ENCODE results near the gene SLC6A13. TPM values are rescaled to one million over a fixed set of nuclear protein-coding genes. Genes with fewer than 3 reads are reported as not detected.
"Not testable (repeated sequence)": the region's sequence is repeated elsewhere in the genome, so short reads cannot be mapped to it uniquely, and the experiment has no call there.

The SLC6A13 gene
- polyA plus RNA-seq, 4 donors = 46.3 to 58.2 (median 48.7) TPM

- DNase-seq (ENCODE audit: low read depth in 4 of 4, low spot score in 3 of 4) = no peak
These were observed 43.7 kb downstream of the SLC6A13 start for GRCh38 chr12:218728-219590.

- no peak for DNase-seq (ENCODE audit: low read depth in 4 of 4, low spot score in 3 of 4)
These were observed 44.4 kb downstream of the SLC6A13 start for GRCh38 chr12:218221-218620.

- not testable (repeated sequence) for DNase-seq (ENCODE audit: low read depth in 4 of 4, low spot score in 3 of 4)
These were observed 45.6 kb downstream of the SLC6A13 start for GRCh38 chr12:217029-217428.

GRCh38 chr12:215116-215515 lies 47.5 kb downstream of the SLC6A13 start:
- no peak for DNase-seq (ENCODE audit: low read depth in 4 of 4, low spot score in 3 of 4)

GRCh38 chr12:214003-214741 lies 48.5 kb downstream of the SLC6A13 start, which contains the start of gene SLC6A12:
TSS of gene SLC6A12 (minus strand) at chr12:214157. CDS start at chr12:209986, 4,171 bp downstream.
- no peak for DNase-seq (ENCODE audit: low read depth in 4 of 4, low spot score in 3 of 4)

- no peak for DNase-seq (ENCODE audit: low read depth in 4 of 4, low spot score in 3 of 4)
These were observed 49.1 kb downstream of the SLC6A13 start for GRCh38 chr12:213527-213932.

- DNase-seq (ENCODE audit: low read depth in 4 of 4, low spot score in 3 of 4) = peak in 1 of 4 donors; percentile 35
These were observed 49.7 kb downstream of the SLC6A13 start for GRCh38 chr12:212715-213526.

GRCh38 chr12:212415-212714 lies 50.3 kb downstream of the SLC6A13 start:
- no peak for DNase-seq (ENCODE audit: low read depth in 4 of 4, low spot score in 3 of 4)

GRCh38 chr12:211639-212414 lies 50.8 kb downstream of the SLC6A13 start:
- DNase-seq (ENCODE audit: low read depth in 4 of 4, low spot score in 3 of 4) = no peak

- DNase-seq (ENCODE audit: low read depth in 4 of 4, low spot score in 3 of 4) = no peak
These were observed 51.5 kb downstream of the SLC6A13 start for GRCh38 chr12:211142-211465.

GRCh38 chr12:210277-211141 lies 52.1 kb downstream of the SLC6A13 start:
- DNase-seq (ENCODE audit: low read depth in 4 of 4, low spot score in 3 of 4) = no peak

- no peak for DNase-seq (ENCODE audit: low read depth in 4 of 4, low spot score in 3 of 4)
These were observed 52.8 kb downstream of the SLC6A13 start for GRCh38 chr12:209851-210250.

- no peak for DNase-seq (ENCODE audit: low read depth in 4 of 4, low spot score in 3 of 4)
These were observed 53.4 kb downstream of the SLC6A13 start for GRCh38 chr12:209246-209645.

- DNase-seq (ENCODE audit: low read depth in 4 of 4, low spot score in 3 of 4) = no peak
These were observed 53.8 kb downstream of the SLC6A13 start for GRCh38 chr12:208813-209212.

GRCh38 chr12:207804-208203 lies 54.8 kb downstream of the SLC6A13 start:
- no peak for DNase-seq (ENCODE audit: low read depth in 4 of 4, low spot score in 3 of 4)

- DNase-seq (ENCODE audit: low read depth in 4 of 4, low spot score in 3 of 4) = no peak
These were observed 55.7 kb downstream of the SLC6A13 start for GRCh38 chr12:206746-207440.

GRCh38 chr12:205026-205425 lies 57.6 kb downstream of the SLC6A13 start:
- no peak for DNase-seq (ENCODE audit: low read depth in 4 of 4, low spot score in 3 of 4)

GRCh38 chr12:204261-204678 lies 58.4 kb downstream of the SLC6A13 start:
- DNase-seq (ENCODE audit: low read depth in 4 of 4, low spot score in 3 of 4) = no peak
